IMR-90 (cell line): ENCODE data around the gene FRMD3. TPM values are rescaled to one million over a fixed set of nuclear protein-coding genes. Genes with fewer than 3 reads are reported as not detected.

Experiments
- ATAC-seq: fragments of 200-7000 bp; cut with Tn5 transposase; 2 replicates; pipeline ENCODE4 v1.9.1; 2020; ENCODE audit warnings: low read depth, mild to moderate bottlenecking, moderate library complexity
- BruUV-seq: library from RNA; stranded (reverse); fragments of 400-500 nt; replicated peaks from 2 replicates; lab custom pipeline; 2021; lab: Mats Ljungman, UMichigan
- CTCF ChIA-PET: fragments of 300-600 bp; formaldehyde crosslinking; extraction: SDS; loops from one replicate; lab custom pipeline; 2021; ENCODE audit warnings: antibody characterized with exemption; lab: Yijun Ruan, JAX
- POLR2A ChIA-PET: fragments of 300-600 bp; sonication (Branson Sonifier 250); formaldehyde crosslinking; loops from one replicate; lab custom pipeline; 2022; ENCODE audit warnings: antibody characterized with exemption; ENCODE audit not compliant: unreplicated experiment; lab: Charles Lee
- DNase-seq: peaks from one replicate; pipeline ENCODE4 v3.0.0; 2013
- H2AFZ ChIP-seq: replicated peaks from 2 replicates; pipeline ENCODE3; 2013; ENCODE audit warnings: low read length, mild to moderate bottlenecking; ENCODE audit not compliant: poor library complexity
- H2AK5ac ChIP-seq: 2 replicates; pipeline ENCODE4 v1.6.1; 2013; ENCODE audit warnings: low read depth, low read length, inconsistent platforms
- H2AK9ac ChIP-seq: replicated peaks from 2 replicates; pipeline ENCODE3; 2013; ENCODE audit warnings: mild to moderate bottlenecking, low read depth, low read length, moderate library complexity; ENCODE audit not compliant: poor library complexity
- H2BK120ac ChIP-seq: 2 replicates; pipeline ENCODE4 v1.6.1; 2013; ENCODE audit warnings: low read depth, low read length, inconsistent platforms
- H2BK15ac ChIP-seq: 3 replicates; pipeline ENCODE4 v1.6.1; 2013; ENCODE audit warnings: low read depth, low read length, inconsistent platforms
- H2BK20ac ChIP-seq: 2 replicates; pipeline ENCODE4 v1.6.1; 2013; ENCODE audit warnings: low read depth, mild to moderate bottlenecking, inconsistent platforms, low read length, moderate library complexity
- H2BK5ac ChIP-seq: 2 replicates; pipeline ENCODE4 v1.6.1; 2013; ENCODE audit warnings: mild to moderate bottlenecking, low read depth, low read length, inconsistent platforms; ENCODE audit not compliant: poor library complexity, severe bottlenecking
- H3K14ac ChIP-seq: replicated peaks from 2 replicates; pipeline ENCODE4 v1.6.1; 2013; ENCODE audit warnings: low read depth, low read length, inconsistent platforms
- H3K18ac ChIP-seq: 2 replicates; pipeline ENCODE4 v1.6.1; 2013; ENCODE audit warnings: low read depth, low read length, control low read depth
- H3K23ac ChIP-seq: 2 replicates; pipeline ENCODE4 v1.6.1; 2013; ENCODE audit warnings: low read depth, low read length, inconsistent platforms
- H3K27ac ChIP-seq: 2 replicates; pipeline ENCODE4 v1.5.1; 2013; ENCODE audit warnings: mild to moderate bottlenecking, control low read depth, low read length; ENCODE audit not compliant: insufficient read depth
- H3K27me3 ChIP-seq: 2 replicates; pipeline ENCODE4 v1.6.1; 2013; ENCODE audit warnings: low read length; ENCODE audit not compliant: control insufficient read depth, insufficient read depth
- H3K36me3 ChIP-seq: 2 replicates; pipeline ENCODE4 v1.6.1; 2013; ENCODE audit warnings: low read length, mixed read lengths; ENCODE audit not compliant: control insufficient read depth, insufficient read depth
- H3K4ac ChIP-seq: 2 replicates; pipeline ENCODE4 v1.6.1; 2013; ENCODE audit warnings: low read depth, low read length, inconsistent platforms
- H3K4me1 ChIP-seq: 2 replicates; pipeline ENCODE4 v1.6.1; 2013; ENCODE audit warnings: low read length, mixed read lengths; ENCODE audit not compliant: control insufficient read depth, insufficient read depth
- H3K4me2 ChIP-seq: 2 replicates; pipeline ENCODE4 v1.6.1; 2013; ENCODE audit warnings: low read depth, mild to moderate bottlenecking, control low read depth, low read length, moderate library complexity
- H3K4me3 ChIP-seq: 2 replicates; pipeline ENCODE4 v1.5.1; 2013; ENCODE audit warnings: low read depth, mild to moderate bottlenecking, control low read depth, low read length, moderate library complexity; ENCODE audit not compliant: insufficient read depth
- H3K56ac ChIP-seq: 2 replicates; pipeline ENCODE4 v1.6.1; 2013; ENCODE audit warnings: low read length, inconsistent platforms; ENCODE audit not compliant: insufficient read depth; ENCODE audit errors: extremely low read depth
- H3K79me1 ChIP-seq, 2 experiments: 2 replicates each; pipeline ENCODE4 v1.6.1; 2013; ENCODE audit warnings: low read length in 2 of 2, inconsistent platforms in 1 of 2, low read depth in 1 of 2
- H3K9ac ChIP-seq: 2 replicates; pipeline ENCODE4 v1.6.1; 2013; ENCODE audit warnings: low read depth, low read length, control low read depth
- H3K9me1 ChIP-seq: 2 replicates; pipeline ENCODE4 v1.6.1; 2013; ENCODE audit warnings: low read length, inconsistent platforms; ENCODE audit not compliant: insufficient read depth
- H3K9me3 ChIP-seq: 2 replicates; pipeline ENCODE4 v1.6.1; 2013; ENCODE audit warnings: low read length; ENCODE audit not compliant: control insufficient read depth, insufficient read depth
- H4K20me1 ChIP-seq: 2 replicates; pipeline ENCODE4 v1.6.1; 2013; ENCODE audit warnings: low read length, inconsistent platforms; ENCODE audit not compliant: insufficient read depth
- H4K5ac ChIP-seq: 2 replicates; pipeline ENCODE4 v1.6.1; 2013; ENCODE audit warnings: mild to moderate bottlenecking, low read depth, low read length, control low read depth
- H4K8ac ChIP-seq, 2 experiments: 2 replicates each; pipeline ENCODE4 v1.6.1; 2013; ENCODE audit warnings: low read depth in 2 of 2, low read length in 2 of 2, control low read depth in 1 of 2, inconsistent platforms in 1 of 2
- H4K91ac ChIP-seq: 2 replicates; pipeline ENCODE4 v1.6.1; 2013; ENCODE audit warnings: low read depth, low read length, inconsistent platforms; ENCODE audit not compliant: insufficient read depth
- BHLHE40 ChIP-seq: fragments of 150-350 bp; IDR thresholded peaks from 2 replicates; pipeline ENCODE4 v1.6.1; 2016; ENCODE audit warnings: mild to moderate bottlenecking, low read depth, low read length
- FOS ChIP-seq: fragments of 150-350 bp; IDR thresholded peaks from 2 replicates; pipeline ENCODE4 v1.6.1; 2016; ENCODE audit warnings: low read depth, low read length
- MAFK ChIP-seq: IDR thresholded peaks from 2 replicates; pipeline ENCODE4 v1.6.1; 2012; ENCODE audit warnings: low read depth, low read length, improper control_type of control experiment
- MXI1 ChIP-seq: IDR thresholded peaks from 2 replicates; pipeline ENCODE4 v1.6.1; 2012; ENCODE audit warnings: low read depth, mild to moderate bottlenecking, low read length, moderate library complexity, borderline replicate concordance
- NFE2L2 ChIP-seq: fragments of 150-350 bp; IDR thresholded peaks from 2 replicates; pipeline ENCODE4 v1.6.1; 2016; ENCODE audit warnings: low read depth, mild to moderate bottlenecking, low read length
- RAD21 ChIP-seq: IDR thresholded peaks from 2 replicates; pipeline ENCODE4 v1.6.1; 2012; ENCODE audit warnings: low read length, improper control_type of control experiment
- RCOR1 ChIP-seq: IDR thresholded peaks from 2 replicates; pipeline ENCODE4 v1.6.1; 2012; ENCODE audit warnings: mild to moderate bottlenecking, low read length, improper control_type of control experiment; ENCODE audit not compliant: insufficient replicate concordance
- RFX5 ChIP-seq: IDR thresholded peaks from 2 replicates; pipeline ENCODE4 v1.8.0; 2012; ENCODE audit warnings: low read depth, mild to moderate bottlenecking, low read length, moderate library complexity
- WGBS, 2 experiments: methylation state at CpG; one replicate each; pipeline versions ENCODE4 v1.1.5 to v1.1.7; 2013; ENCODE audit warnings: missing lambda C conversion rate in 2 of 2; ENCODE audit not compliant: insufficient read length in 1 of 2; ENCODE audit errors: extremely low coverage in 2 of 2; 5-methylcytosine and 5-hydroxymethylcytosine counted together
- dilution Hi-C: fragments of 300-500 bp; cut with HindIII; formaldehyde crosslinking; loops from one replicate; pipeline ENCODE4 v1.14.3; 2018; ENCODE audit warnings: low sequenced_read_pairs; ENCODE audit not compliant: unreplicated experiment
- in situ Hi-C: fragments of 300-500 bp; cut with MboI; formaldehyde crosslinking; loops from 3 replicates; pipeline ENCODE4 v1.14.3; 2019; ENCODE audit warnings: low sequenced_read_pairs, inconsistent platforms, mixed read lengths
- intact Hi-C: fragments of 100-400 bp; cut with micrococcal nuclease; formaldehyde crosslinking; loops from 2 replicates; pipeline ENCODE4 v1.10.0; 2022
- polyA plus RNA-seq, 3 experiments: library from polyadenylated mRNA; depleted of rRNA; stranded (reverse); fragments of >200 nt; gene quantifications; 2 replicates each; pipeline ENCODE4 v1.2.3, GENCODE V29; 2012; ENCODE audit warnings: low replicate concordance in 1 of 3
- total RNA-seq: library from RNA; depleted of rRNA; stranded (reverse); fragments of >200 nt; gene quantifications from 2 replicates; pipeline ENCODE4 v1.2.3, GENCODE V29; 2012

The FRMD3 gene
- total and polyA plus RNA-seq, 2 of the 4 experiments (the other 2 are of a cell fraction): 0.02 to 0.18 TPM

DNA sequence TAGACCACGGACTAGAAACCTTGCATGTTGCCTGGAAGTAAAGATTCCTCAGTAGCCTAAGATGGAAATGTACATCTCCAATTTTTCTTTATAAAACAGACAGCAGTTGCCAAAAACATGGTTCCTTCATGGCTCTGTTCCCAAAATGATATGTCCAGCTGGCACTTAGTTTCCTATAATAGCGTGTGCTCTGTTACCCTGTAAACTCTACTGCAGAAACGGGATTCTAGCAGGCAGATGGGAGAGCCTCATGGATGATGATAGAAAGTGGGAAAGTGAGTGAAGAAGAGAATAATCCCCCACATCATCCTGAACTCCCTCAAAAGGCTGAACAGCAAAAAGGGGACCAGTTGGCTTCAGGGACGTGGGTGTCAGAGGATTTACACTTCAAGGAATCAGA, 118.2 kb downstream of the FRMD3 start:
- Histone ChIP-seq H3K79me1 (no peaks in the 10 kb centered on the region), H2AK9ac (no peak overlapping the region), H3K9ac (no peak overlapping the region), H3K4me3 (no peak overlapping the region), H3K27ac (no peak overlapping the region), H2AK5ac (no peak overlapping the region), H4K91ac (no peak overlapping the region), H3K23ac (no peak overlapping the region), H3K27me3 (no peaks in the 10 kb centered on the region), H3K9me1 (no peaks in the 10 kb centered on the region), H3K4me1 (no peaks in the 10 kb centered on the region), H2BK20ac (no peak overlapping the region), H4K8ac (no peak overlapping the region), H2BK15ac (no peak overlapping the region), H2BK5ac (no peak overlapping the region), H4K20me1 (no peaks in the 10 kb centered on the region), H3K36me3 (no peaks in the 10 kb centered on the region), H3K14ac (no peak overlapping the region), H3K4me2 (no peak overlapping the region), H3K4ac (no peak overlapping the region), H2BK120ac (no peak overlapping the region), H3K9me3 (no peaks in the 10 kb centered on the region), H3K18ac (no peak overlapping the region), H4K5ac (no peak overlapping the region), H2AFZ (no peak overlapping the region), H3K56ac (no peak overlapping the region)
- in situ Hi-C loops: no loop called here
- no TSS peak for BruUV-seq
- WGBS, 2 experiments: no CpG with 5 or more reads among the region's 4 CpGs
- ATAC-seq: no peak
- ChIA-PET POLR2A (no interaction called here), CTCF (no interaction called here)
- DNase-seq: no peak
- TF ChIP-seq FOS: no peak
- TF ChIP-seq MAFK: no peak
- no peak for TF ChIP-seq MXI1
- TF ChIP-seq RAD21: no peak
- TF ChIP-seq NFE2L2: no peak
- TF ChIP-seq BHLHE40: no peak
- TF ChIP-seq RCOR1: no peak
- no peak for TF ChIP-seq RFX5
- intact Hi-C loops: no loop called here
- dilution Hi-C loops: no loop called here
